Aorta (tissue), 5 donors: ENCODE measurements around the gene REPIN1. TPM values are rescaled to one million over a fixed set of nuclear protein-coding genes. Genes with fewer than 3 reads are reported as not detected.
A peak's percentile ranks its signal among the peaks of the same experiment; 100 is the strongest.

Experiments
- ATAC-seq: fragments of 200-7000 bp; cut with Tn5 transposase; one replicate; pipeline ENCODE4 v1.9.1; 2022; ENCODE audit warnings: moderate library complexity; ENCODE audit not compliant: low FRiP score
- DNase-seq, 2 donors: peaks; one replicate each; pipeline ENCODE4 v3.0.0-alpha.2; 2020
- H3K27ac ChIP-seq, 2 donors: one replicate each; pipeline ENCODE4 v1.5.1; 2013; ENCODE audit warnings: low read length in 2 of 2, mild to moderate bottlenecking in 2 of 2, moderate library complexity in 2 of 2, control low read depth in 1 of 2, inconsistent platforms in 1 of 2, low read depth in 1 of 2
- H3K27me3 ChIP-seq, 2 donors: one replicate each; pipeline ENCODE4 v1.6.1; 2013; ENCODE audit warnings: control low read depth in 1 of 2, low read length in 1 of 2, mild to moderate bottlenecking in 1 of 2, moderate library complexity in 1 of 2; ENCODE audit not compliant: insufficient read depth in 2 of 2, control insufficient read depth in 1 of 2
- H3K36me3 ChIP-seq, 2 donors: one replicate each; pipeline ENCODE4 v1.6.1; 2013; ENCODE audit warnings: control low read depth in 1 of 2, low read length in 1 of 2, mild to moderate bottlenecking in 1 of 2; ENCODE audit not compliant: insufficient read depth in 2 of 2, control insufficient read depth in 1 of 2
- H3K4me1 ChIP-seq, 2 donors: one replicate each; pipeline ENCODE4 v1.6.1; 2013; ENCODE audit warnings: low read length in 2 of 2, control low read depth in 1 of 2, mild to moderate bottlenecking in 1 of 2, moderate library complexity in 1 of 2; ENCODE audit not compliant: insufficient read depth in 2 of 2, control insufficient read depth in 1 of 2
- H3K4me3 ChIP-seq, 2 donors: one replicate each; pipeline ENCODE4 v1.5.1; 2013; ENCODE audit warnings: low read length in 2 of 2, control low read depth in 1 of 2, mild to moderate bottlenecking in 1 of 2
- H3K9me3 ChIP-seq: one replicate; pipeline ENCODE4 v1.6.1; 2013; ENCODE audit warnings: mild to moderate bottlenecking, low read length; ENCODE audit not compliant: control insufficient read depth
- WGBS, 2 donors: extraction: QIAGEN DNeasy Blood & Tissue Kit; methylation state at CpG; one replicate each; pipeline ENCODE4 v1.1.7; 2013; 5-methylcytosine and 5-hydroxymethylcytosine counted together
- intact Hi-C, 2 donors: fragments of 100-400 bp; cut with DNase I; formaldehyde crosslinking; loops; one replicate each; pipeline versions ENCODE4 v1.14.2 to v1.15.0; 2022
- polyA plus RNA-seq, 2 donors: library from polyadenylated mRNA; stranded (reverse); fragments of 200-250 nt; gene quantifications; one replicate each; pipeline ENCODE4 v1.2.3, GENCODE V29; 2013
- total RNA-seq, 2 donors: library from RNA; stranded (reverse); fragmentation: NEBNext Ultra II Directional; extraction: Animal tissue kit (Norgen Biotek cat#: 25700); gene quantifications; one replicate each; pipeline ENCODE4 v1.2.1, GENCODE V29; 2021
- donor health status: healthy with polysubstance abuse.
- donor health status: Bipolar disorder and iron deficiency.
- donor health status: DM: no; HTN: no; CAD: no.
- donor health status: DM: no; HTN: no; CAD: no.
- donor health status: DM: yes; HTN: yes; CAD: no.

The REPIN1 gene
- total and polyA plus RNA-seq, 4 donors, result 19.7 to 56.7 (median 48.4) TPM

GRCh38 chr7:150401861-150402631 is 33.4 kb downstream of the REPIN1 start:
- Histone ChIP-seq H3K27me3 (no peaks in the 10 kb centered on the region), H3K9me3 (no peaks in the 10 kb centered on the region), H3K4me1 (no peaks in the 10 kb centered on the region), H3K27ac (no peak overlapping the region), H3K36me3 (peaks cover 0 to 2% of the 10 kb centered on the region in 2 donors), H3K4me3 (no peak overlapping the region)
- WGBS, 2 donors, result 79 to 82% methylated on average over 7 of the region's 7 CpGs
- intact Hi-C loops, result loop anchor here in 1 of 2 donors (10.0 kb wide), 1 partner anchor 527 kb away; the partner anchor contains the start of gene ATP6V0E2
- DNase-seq, result no peak
- no peak for ATAC-seq

- H3K36me3 ChIP-seq, result no peaks in the 10 kb centered on the region
- no peak overlapping the region for H3K4me3 ChIP-seq
- intact Hi-C loops, result loop anchor here in 1 of 2 donors (10.0 kb wide), 1 partner anchor 528 kb away; the partner anchor contains the start of gene ATP6V0E2
- DNase-seq, result no peak
- no peak for ATAC-seq
- no peaks in the 10 kb centered on the region for H3K9me3 ChIP-seq
- WGBS, 2 donors, result 86 to 87% methylated on average over 13 of the region's 13 CpGs
- no peaks in the 10 kb centered on the region for H3K4me1 ChIP-seq
- no peak overlapping the region for H3K27ac ChIP-seq
- no peaks in the 10 kb centered on the region for H3K27me3 ChIP-seq
Observed at GRCh38 chr7:150402671-150403321, 34.2 kb downstream of the REPIN1 start.

GRCh38 chr7:150403376-150404171 is 35.0 kb downstream of the REPIN1 start:
- Histone ChIP-seq H3K9me3 (no peaks in the 10 kb centered on the region), H3K4me1 (no peaks in the 10 kb centered on the region), H3K27ac (no peak overlapping the region), H3K27me3 (no peaks in the 10 kb centered on the region), H3K36me3 (no peaks in the 10 kb centered on the region), H3K4me3 (no peak overlapping the region)
- intact Hi-C loops, result loop anchor here (2.0 to 10.0 kb wide), 3 partner anchors 25 to 529 kb away; partner anchors contain the start of genes ATP6V0E2 (in 1 of the 2), REPIN1 (in 1 of the 2) and ZNF775 (in 1 of the 2)
- DNase-seq (no peak), ATAC-seq (no peak)
- WGBS, 2 donors, result 90% methylated on average over 13 of the region's 13 CpGs

GRCh38 chr7:150404172-150404804 is 35.7 kb downstream of the REPIN1 start:
- Histone ChIP-seq H3K36me3 (no peaks in the 10 kb centered on the region), H3K27me3 (no peaks in the 10 kb centered on the region), H3K4me3 (peak overlapping the region; percentile 60 to 63), H3K27ac (peak overlapping the region; percentile 46 to 58), H3K9me3 (no peaks in the 10 kb centered on the region), H3K4me1 (no peaks in the 10 kb centered on the region)
- no peak for DNase-seq
- WGBS, 2 donors, result 29 to 34% methylated on average over 16 of the region's 16 CpGs
- intact Hi-C loops, result loop anchor here (2.0 to 10.0 kb wide), 3 partner anchors 25 to 529 kb away; partner anchors contain the start of genes ATP6V0E2 (in 1 of the 2), REPIN1 (in 1 of the 2) and ZNF775 (in 1 of the 2)
- ATAC-seq, result no peak

GRCh38 chr7:150404805-150405583 is 36.4 kb downstream of the REPIN1 start:
- DNase-seq (peak; percentile 94 to 96), ATAC-seq (peak; percentile 96)
- no peaks in the 10 kb centered on the region for H3K9me3 ChIP-seq
- intact Hi-C loops, result loop anchor here (1.0 to 10.0 kb wide), 4 partner anchors 26 to 530 kb away; partner anchors contain the start of genes REPIN1 (in 2 of the 2), ATP6V0E2 (in 1 of the 2) and ZNF775 (in 1 of the 2)
- 1% methylated on average over 84 to 86 of the region's 86 CpGs for WGBS, 2 donors
- no peaks in the 10 kb centered on the region for H3K36me3 ChIP-seq
- peak overlapping the region; percentile 46 to 58 for H3K27ac ChIP-seq
- peak overlapping the region; percentile 60 to 63 for H3K4me3 ChIP-seq
- H3K27me3 ChIP-seq, result no peaks in the 10 kb centered on the region
- H3K4me1 ChIP-seq, result no peaks in the 10 kb centered on the region

GRCh38 chr7:150405584-150406311 is 37.1 kb downstream of the REPIN1 start:
- WGBS, 2 donors, result 11 to 12% methylated on average over 35 of the region's 35 CpGs
- Histone ChIP-seq H3K27me3 (no peaks in the 10 kb centered on the region), H3K27ac (peak overlapping the region in 1 of 2 donors; percentile 35), H3K4me3 (peak overlapping the region; percentile 8 to 63), H3K9me3 (no peaks in the 10 kb centered on the region), H3K4me1 (no peaks in the 10 kb centered on the region), H3K36me3 (no peaks in the 10 kb centered on the region)
- intact Hi-C loops, result loop anchor here (1.0 to 10.0 kb wide), 4 partner anchors 27 to 531 kb away; partner anchors contain the start of genes REPIN1 (in 2 of the 2), ATP6V0E2 (in 1 of the 2) and ZNF775 (in 1 of the 2)
- ATAC-seq (peak; percentile 23), DNase-seq (peak in 1 of 2 donors; percentile 75)

GRCh38 chr7:150406312-150406566 is 37.6 kb downstream of the REPIN1 start:
- peak overlapping the region in 1 of 2 donors; percentile 35 for H3K27ac ChIP-seq
- H3K4me1 ChIP-seq, result no peaks in the 10 kb centered on the region
- WGBS, 2 donors, result 15 to 23% methylated on average over 2 of the region's 2 CpGs
- no peaks in the 10 kb centered on the region for H3K36me3 ChIP-seq
- no peaks in the 10 kb centered on the region for H3K27me3 ChIP-seq
- H3K4me3 ChIP-seq, result no peak overlapping the region
- DNase-seq (peak in 1 of 2 donors; percentile 61), ATAC-seq (no peak)
- no peaks in the 10 kb centered on the region for H3K9me3 ChIP-seq
- intact Hi-C loops, result loop anchor here in 1 of 2 donors (10.0 kb wide), 1 partner anchor 531 kb away; the partner anchor contains the start of gene ATP6V0E2
